Neural crest cell (in vitro differentiated cells): ENCODE results near the gene VAMP2. TPM values are rescaled to one million over a fixed set of nuclear protein-coding genes. Genes with fewer than 3 reads are reported as not detected.

ENCODE experiments used
- DNase-seq: peaks from one replicate; pipeline ENCODE4 v3.0.0; 2021; ENCODE audit warnings: low read depth, mixed read lengths, low spot score
- H3K27ac Mint-ChIP-seq: one replicate; pipeline ENCODE4 v1.8.0; 2021; ENCODE audit warnings: mild to moderate bottlenecking, mixed read lengths; ENCODE audit not compliant: unreplicated experiment
- H3K27me3 Mint-ChIP-seq: 2 replicates; pipeline ENCODE4 v1.8.0; 2021; ENCODE audit warnings: low read depth, mild to moderate bottlenecking, mixed read lengths
- H3K36me3 Mint-ChIP-seq: 2 replicates; pipeline ENCODE4 v1.8.0; 2021; ENCODE audit warnings: low read depth, mild to moderate bottlenecking, mixed read lengths
- H3K4me1 Mint-ChIP-seq: 2 replicates; pipeline ENCODE4 v1.8.0; 2021; ENCODE audit warnings: mixed read lengths
- H3K4me3 Mint-ChIP-seq: one replicate; pipeline ENCODE4 v1.8.0; 2021; ENCODE audit warnings: mild to moderate bottlenecking, mixed read lengths
- H3K9me3 Mint-ChIP-seq: 2 replicates; pipeline ENCODE4 v1.8.0; 2021; ENCODE audit warnings: mixed read lengths
- total RNA-seq: library from RNA; stranded (reverse); gene quantifications from 2 replicates; pipeline ENCODE4 v1.2.1, GENCODE V29; 2021
- TF ChIP-seq, protein P1 (sequence below): fragments of 200-600 bp; sonication (generic); conservative IDR thresholded peaks from 2 replicates; pipeline ENCODE4 v1.5.0; 2021; ENCODE audit warnings: antibody characterized with exemption, mild to moderate bottlenecking

VAMP2 gene
- total RNA-seq, 1 donor from 2014 or later: 49.7 TPM

DNA sequence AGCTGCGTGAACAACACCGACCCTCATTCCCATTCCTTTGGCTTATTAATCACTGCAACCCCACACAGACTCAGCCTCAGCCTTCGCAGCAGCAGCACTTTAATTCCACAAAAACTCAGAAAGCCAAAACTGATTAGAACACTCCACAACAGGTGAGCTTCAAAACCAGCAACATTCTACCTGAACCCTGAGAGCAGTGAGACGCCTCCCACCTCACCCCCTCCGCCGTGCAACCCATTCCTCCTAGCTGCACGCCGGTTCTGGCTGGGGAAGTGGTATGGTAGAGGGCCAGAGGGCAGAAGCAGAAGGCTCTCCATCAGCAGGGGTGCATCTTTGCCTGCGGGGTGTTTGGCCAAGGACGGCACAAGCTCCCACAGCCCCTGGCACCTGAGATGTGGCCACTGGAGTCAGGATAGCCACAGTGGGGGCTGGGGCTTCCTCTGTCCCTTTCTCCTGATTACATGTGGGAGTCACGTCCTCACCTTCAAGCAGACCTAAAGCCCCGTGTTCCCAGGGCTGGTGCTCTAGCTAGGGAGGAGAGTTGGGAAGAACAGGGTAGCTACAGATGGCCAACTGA, 25.6 kb upstream of the VAMP2 start:
- Mint-ChIP-seq H3K27me3 (peaks cover 7% of the 10 kb centered on the region), H3K36me3 (no peaks in the 10 kb centered on the region), H3K4me3 (no peak overlapping the region), H3K27ac (no peak overlapping the region), H3K9me3 (no peaks in the 10 kb centered on the region), H3K4me1 (peaks cover 18% of the 10 kb centered on the region)
- no peak for DNase-seq
- TF ChIP-seq, protein P1, sequence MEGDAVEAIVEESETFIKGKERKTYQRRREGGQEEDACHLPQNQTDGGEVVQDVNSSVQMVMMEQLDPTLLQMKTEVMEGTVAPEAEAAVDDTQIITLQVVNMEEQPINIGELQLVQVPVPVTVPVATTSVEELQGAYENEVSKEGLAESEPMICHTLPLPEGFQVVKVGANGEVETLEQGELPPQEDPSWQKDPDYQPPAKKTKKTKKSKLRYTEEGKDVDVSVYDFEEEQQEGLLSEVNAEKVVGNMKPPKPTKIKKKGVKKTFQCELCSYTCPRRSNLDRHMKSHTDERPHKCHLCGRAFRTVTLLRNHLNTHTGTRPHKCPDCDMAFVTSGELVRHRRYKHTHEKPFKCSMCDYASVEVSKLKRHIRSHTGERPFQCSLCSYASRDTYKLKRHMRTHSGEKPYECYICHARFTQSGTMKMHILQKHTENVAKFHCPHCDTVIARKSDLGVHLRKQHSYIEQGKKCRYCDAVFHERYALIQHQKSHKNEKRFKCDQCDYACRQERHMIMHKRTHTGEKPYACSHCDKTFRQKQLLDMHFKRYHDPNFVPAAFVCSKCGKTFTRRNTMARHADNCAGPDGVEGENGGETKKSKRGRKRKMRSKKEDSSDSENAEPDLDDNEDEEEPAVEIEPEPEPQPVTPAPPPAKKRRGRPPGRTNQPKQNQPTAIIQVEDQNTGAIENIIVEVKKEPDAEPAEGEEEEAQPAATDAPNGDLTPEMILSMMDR: no peak

DNA sequence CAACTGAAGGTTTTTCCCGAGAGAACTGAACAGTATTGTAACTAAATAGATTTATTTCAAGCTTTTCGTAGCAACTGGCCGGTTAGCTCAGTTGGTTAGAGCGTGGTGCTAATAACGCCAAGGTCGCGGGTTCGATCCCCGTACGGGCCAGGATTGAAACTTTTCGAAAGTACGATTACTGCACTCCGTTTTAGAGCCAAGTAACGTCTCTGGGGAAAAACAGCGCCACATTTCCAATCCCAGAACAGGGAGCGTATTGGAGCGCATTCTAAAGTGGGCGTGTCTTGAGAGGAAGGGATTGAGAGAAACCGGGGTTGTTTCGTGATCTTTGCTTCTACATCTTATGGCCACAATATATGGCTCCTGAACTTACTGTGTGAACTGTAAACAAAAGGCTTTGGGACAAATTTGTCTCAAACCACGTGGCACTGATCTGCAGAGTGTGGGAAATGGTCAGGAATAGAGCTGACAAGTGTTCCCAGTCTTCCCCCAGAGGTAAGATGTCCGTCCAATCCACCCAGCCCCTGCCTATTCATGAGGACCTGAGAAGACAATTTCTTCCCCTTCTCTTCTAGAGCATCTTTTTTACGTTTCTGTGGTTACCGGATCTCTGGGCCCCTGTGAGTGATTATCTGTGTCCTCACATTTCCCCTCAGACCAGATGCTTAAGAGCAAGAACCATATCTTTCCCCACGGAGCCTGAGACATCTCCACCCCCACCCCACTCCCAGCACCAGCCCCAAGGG, 24.9 kb upstream of the VAMP2 start:
- Mint-ChIP-seq H3K36me3 (no peaks in the 10 kb centered on the region), H3K4me3 (no peak overlapping the region), H3K4me1 (peaks cover 18% of the 10 kb centered on the region), H3K9me3 (no peaks in the 10 kb centered on the region), H3K27ac (no peak overlapping the region), H3K27me3 (peaks cover 7% of the 10 kb centered on the region)
- peak; percentile 93 for DNase-seq
- TF ChIP-seq, protein P1: no peak

DNA sequence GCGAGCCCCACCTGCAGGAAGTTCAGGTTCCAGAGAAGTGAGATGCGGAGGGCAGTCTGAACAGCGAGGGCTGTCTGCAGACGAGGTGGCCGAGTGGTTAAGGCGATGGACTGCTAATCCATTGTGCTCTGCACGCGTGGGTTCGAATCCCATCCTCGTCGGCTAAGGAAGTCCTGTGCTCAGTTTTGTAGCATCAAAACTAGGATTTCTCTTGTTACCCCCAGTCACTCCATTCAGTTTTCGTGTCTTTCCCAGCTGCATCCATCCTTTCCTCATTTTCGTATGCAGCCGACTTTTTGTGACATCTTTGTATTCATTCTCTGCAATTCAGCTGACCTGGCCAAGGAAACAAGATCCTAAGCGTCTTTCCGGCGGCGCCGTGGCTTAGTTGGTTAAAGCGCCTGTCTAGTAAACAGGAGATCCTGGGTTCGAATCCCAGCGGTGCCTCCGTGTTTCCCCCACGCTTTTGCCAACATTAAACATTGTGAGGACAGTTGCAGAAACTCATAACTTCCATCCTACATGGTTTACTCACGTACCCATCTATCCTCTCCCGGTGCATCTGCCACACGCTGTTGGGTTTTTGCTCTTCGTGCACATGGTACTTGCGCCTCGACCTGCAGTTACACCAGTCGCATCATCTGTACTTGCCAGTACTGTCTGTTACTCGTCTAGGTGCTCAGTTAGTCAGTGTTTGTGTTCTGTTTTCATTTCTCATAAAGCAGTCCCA, 24.2 kb upstream of the VAMP2 start:
- no peaks in the 10 kb centered on the region for H3K9me3 Mint-ChIP-seq
- TF ChIP-seq, protein P1: peak; percentile 53
- no peak overlapping the region for H3K27ac Mint-ChIP-seq
- peak; percentile 99 for DNase-seq
- no peaks in the 10 kb centered on the region for H3K36me3 Mint-ChIP-seq
- peaks cover 20% of the 10 kb centered on the region for H3K4me1 Mint-ChIP-seq
- peaks cover 9% of the 10 kb centered on the region for H3K27me3 Mint-ChIP-seq
- H3K4me3 Mint-ChIP-seq: no peak overlapping the region

DNA sequence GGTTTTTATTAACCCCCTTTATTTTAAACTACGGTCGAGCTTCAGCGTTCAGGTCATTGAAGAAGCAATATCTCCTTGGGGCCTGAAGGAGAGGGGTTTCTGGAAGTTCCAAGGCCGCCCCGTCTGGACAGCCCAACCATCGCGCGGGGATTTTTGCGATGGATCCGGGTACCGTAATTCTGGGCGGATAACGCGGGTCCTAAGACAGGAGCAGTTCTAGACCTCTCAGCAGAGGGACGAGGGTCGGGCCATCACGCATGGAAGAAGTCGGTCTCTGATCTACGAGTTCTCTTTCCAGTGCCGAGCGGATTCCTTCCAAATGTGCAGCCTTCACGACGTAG, 23.7 kb upstream of the VAMP2 start:
- Mint-ChIP-seq H3K9me3 (no peaks in the 10 kb centered on the region), H3K36me3 (no peaks in the 10 kb centered on the region), H3K4me3 (no peak overlapping the region), H3K27ac (no peak overlapping the region), H3K27me3 (peaks cover 9% of the 10 kb centered on the region), H3K4me1 (peaks cover 22% of the 10 kb centered on the region)
- TF ChIP-seq, protein P1: no peak
- DNase-seq: no peak

DNA sequence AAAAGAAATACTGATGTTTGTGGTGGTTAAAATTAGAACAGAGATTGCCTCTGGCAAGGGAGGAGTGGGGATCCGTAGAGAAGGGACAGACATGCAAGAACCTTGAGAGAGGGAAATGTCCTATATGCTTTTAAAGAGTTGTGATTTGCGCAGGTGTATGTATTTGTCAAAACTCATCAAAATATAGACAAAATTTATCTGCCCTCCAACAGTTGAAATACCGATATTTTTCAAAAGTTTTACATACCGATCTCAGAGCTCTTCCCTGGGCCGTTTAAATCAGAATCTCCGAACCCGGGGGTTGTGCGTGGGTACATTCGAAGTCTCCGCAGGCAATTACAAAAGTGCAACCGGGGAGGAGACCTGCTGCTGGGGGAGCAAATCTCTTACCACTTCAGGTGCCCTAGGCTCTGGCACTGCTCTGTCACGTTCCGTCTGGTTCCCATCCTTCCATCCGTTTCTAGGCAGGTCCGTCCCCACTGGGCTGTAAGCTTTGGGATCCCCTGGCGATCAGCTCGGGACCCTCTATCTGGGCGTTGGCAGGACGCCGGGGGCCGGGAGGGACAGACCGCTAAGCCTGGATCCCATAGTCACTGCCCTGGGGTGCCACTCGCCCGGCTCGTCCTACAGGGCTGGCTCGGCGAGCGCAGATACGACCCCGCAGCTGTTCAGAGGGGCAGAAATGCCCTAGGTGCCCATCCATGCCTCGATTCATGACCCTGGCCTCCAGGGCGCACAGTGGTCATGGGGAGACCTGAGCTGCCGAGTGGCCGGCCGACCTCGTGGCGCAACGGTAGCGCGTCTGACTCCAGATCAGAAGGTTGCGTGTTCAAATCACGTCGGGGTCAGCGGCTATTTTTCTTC, 23.1 kb upstream of the VAMP2 start:
- H3K4me3 Mint-ChIP-seq: no peak overlapping the region
- H3K4me1 Mint-ChIP-seq: peaks cover 21% of the 10 kb centered on the region
- H3K27me3 Mint-ChIP-seq: peaks cover 9% of the 10 kb centered on the region
- peak; percentile 98 for DNase-seq
- no peaks in the 10 kb centered on the region for H3K9me3 Mint-ChIP-seq
- H3K27ac Mint-ChIP-seq: no peak overlapping the region
- TF ChIP-seq, protein P1: no peak
- no peaks in the 10 kb centered on the region for H3K36me3 Mint-ChIP-seq
